ENCODE measurements around the gene ASPHD2.
A peak's percentile ranks its signal among the peaks of the same experiment; 100 is the strongest.

Gene ASPHD2, protein sequence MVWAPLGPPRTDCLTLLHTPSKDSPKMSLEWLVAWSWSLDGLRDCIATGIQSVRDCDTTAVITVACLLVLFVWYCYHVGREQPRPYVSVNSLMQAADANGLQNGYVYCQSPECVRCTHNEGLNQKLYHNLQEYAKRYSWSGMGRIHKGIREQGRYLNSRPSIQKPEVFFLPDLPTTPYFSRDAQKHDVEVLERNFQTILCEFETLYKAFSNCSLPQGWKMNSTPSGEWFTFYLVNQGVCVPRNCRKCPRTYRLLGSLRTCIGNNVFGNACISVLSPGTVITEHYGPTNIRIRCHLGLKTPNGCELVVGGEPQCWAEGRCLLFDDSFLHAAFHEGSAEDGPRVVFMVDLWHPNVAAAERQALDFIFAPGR

DNA sequence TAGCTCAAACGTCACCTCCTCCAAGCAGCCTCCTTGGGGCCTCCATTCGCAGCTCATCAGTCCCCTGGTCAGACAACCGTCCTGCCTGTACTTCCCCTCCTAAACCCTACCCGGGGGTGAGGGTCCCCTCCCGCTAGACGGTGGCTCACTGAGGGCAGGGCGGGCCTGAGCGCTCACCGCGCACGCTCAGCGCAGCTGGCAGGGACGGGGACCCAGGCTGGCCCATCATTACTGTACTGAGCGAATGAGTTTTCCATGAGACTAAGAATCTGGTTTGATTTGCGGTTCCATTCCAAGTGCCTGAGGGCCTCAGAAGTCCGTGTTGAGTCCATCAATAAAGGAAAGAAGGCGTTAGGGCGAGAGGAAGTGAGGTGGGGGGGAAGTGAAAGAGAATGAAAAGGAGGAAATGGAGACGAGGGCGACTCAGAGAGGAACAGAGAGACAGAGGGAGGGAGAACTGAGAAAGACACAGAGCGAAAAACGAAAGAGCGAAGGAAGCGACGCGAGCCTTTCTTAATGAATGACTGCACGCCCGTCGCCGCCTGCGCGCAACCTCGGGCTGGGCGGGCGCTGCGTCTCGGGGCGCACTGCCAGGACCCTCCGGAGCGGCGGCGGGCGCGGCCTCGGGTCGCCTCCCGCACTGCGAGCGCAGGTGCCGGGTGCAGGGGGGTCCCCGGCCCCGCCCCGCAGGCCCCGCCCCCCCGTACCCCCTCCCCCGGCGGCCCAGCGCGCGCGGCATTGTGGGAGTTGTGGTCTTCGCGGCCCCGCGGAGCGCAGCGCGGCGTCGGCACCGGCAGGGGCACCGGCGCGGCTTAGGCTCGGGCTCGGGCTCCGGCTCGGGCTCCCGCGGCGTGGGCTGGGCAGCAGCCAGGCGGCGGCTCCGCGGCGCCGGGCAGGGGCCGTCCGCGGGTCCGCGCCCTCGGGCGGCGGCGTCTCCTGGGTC lies at the start of gene ASPHD2:
TSS of gene ASPHD2 (plus strand) at position 746 of the 943 bp plus-strand sequence. CDS start 4,356 bp downstream, outside the sequence.
- peaks cover 45% of the 10 kb centered on the region for H3K4me1 ChIP-seq (ENCODE audit: insufficient read depth, low read length, severe bottlenecking)
- 0 out of 2 replicates have a peak, but pooled peaks cover 1% of the 10 kb centered on the region for H3K9me3 ChIP-seq (ENCODE audit: low read length)
- no peaks in the 10 kb centered on the region; the same call in 1 of the 2 replicates for H3F3A ChIP-seq (ENCODE audit: insufficient read depth, low read length)
- peak within 1 kb of the TSS; percentile 94 for H3K4me2 ChIP-seq (ENCODE audit: low read length)
- peak within 1 kb of the TSS; percentile 15; the same call in 1 of the 2 replicates for H2AFZ ChIP-seq (ENCODE audit: low read length)
- H4K20me1 ChIP-seq (ENCODE audit: insufficient read depth, low read length): no peaks in the 10 kb centered on the region
- H3K27ac ChIP-seq (ENCODE audit: low read depth, low read length, poor library complexity, severe bottlenecking): peak within 1 kb of the TSS; percentile 85
- H3K27me3 ChIP-seq (ENCODE audit: insufficient read depth, low read length): no peaks in the 10 kb centered on the region; the same call in 1 of the 2 replicates
- H3K36me3 ChIP-seq (ENCODE audit: insufficient read depth, low read length): peaks cover 3% of the 10 kb centered on the region; the same call in 1 of the 2 replicates
- no peak for TF ChIP-seq EZH2 (IDR thresholded peaks at IDR 0.05; ENCODE audit: borderline replicate concordance, low read length)
- TF ChIP-seq, protein P1, sequence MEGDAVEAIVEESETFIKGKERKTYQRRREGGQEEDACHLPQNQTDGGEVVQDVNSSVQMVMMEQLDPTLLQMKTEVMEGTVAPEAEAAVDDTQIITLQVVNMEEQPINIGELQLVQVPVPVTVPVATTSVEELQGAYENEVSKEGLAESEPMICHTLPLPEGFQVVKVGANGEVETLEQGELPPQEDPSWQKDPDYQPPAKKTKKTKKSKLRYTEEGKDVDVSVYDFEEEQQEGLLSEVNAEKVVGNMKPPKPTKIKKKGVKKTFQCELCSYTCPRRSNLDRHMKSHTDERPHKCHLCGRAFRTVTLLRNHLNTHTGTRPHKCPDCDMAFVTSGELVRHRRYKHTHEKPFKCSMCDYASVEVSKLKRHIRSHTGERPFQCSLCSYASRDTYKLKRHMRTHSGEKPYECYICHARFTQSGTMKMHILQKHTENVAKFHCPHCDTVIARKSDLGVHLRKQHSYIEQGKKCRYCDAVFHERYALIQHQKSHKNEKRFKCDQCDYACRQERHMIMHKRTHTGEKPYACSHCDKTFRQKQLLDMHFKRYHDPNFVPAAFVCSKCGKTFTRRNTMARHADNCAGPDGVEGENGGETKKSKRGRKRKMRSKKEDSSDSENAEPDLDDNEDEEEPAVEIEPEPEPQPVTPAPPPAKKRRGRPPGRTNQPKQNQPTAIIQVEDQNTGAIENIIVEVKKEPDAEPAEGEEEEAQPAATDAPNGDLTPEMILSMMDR (IDR thresholded peaks at IDR 0.05; ENCODE audit: low read length): no peak
- no peaks in the 10 kb centered on the region for H3K79me2 ChIP-seq (ENCODE audit: insufficient read depth, low read length)
- peak within 1 kb of the TSS; percentile 70 for H3K4me3 ChIP-seq (ENCODE audit: low read depth, low read length, poor library complexity, severe bottlenecking)
- H3K9me2 ChIP-seq (ENCODE audit: low read depth, low read length): no peaks in the 10 kb centered on the region
- H3K9ac ChIP-seq (ENCODE audit: low read length): peak within 1 kb of the TSS; percentile 73

DNA sequence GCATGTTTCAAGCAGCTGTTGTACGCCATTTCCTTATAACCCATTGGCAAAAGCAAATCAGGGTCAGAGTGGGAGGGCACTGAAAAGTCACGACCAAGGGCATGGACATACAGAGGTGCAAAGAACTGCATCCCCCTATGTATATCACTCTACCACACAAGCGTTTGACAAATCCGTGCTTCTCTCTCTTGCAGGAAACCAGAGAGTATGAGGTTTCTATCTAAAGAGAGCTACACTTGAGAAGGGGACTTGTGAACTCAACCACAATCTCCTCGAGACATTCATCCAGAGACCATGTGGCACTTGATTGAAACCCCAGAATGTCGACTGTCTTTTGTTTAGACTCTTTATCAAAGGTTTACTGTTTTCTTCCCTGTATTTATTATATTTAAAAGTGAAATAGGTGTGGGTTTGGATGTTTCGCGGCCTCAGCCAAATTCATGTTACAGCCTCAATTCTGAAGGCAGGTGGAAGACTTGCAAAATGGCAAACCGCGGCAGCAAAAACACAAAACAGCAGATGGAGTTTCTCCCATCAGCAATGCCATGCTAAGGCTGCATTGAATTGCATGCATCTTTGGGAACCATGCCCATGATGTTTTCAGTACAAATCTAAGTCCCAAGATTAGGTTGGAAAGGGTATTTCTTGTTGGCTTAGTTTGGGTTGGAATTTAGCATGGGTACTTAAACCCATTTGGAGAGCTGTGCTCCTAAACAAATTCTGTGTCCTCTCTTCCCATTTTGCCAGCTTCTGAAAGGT lies 48.8 kb upstream of the ASPHD2 start:
- Histone ChIP-seq H2AFZ (ENCODE audit: low read length) (no peak overlapping the region), H3K36me3 (ENCODE audit: insufficient read depth, low read length) (no peaks in the 10 kb centered on the region), H3K27me3 (ENCODE audit: insufficient read depth, low read length) (peaks cover 13% of the 10 kb centered on the region; the same call in 1 of the 2 replicates), H4K20me1 (ENCODE audit: insufficient read depth, low read length) (no peaks in the 10 kb centered on the region), H3K27ac (ENCODE audit: low read depth, low read length, poor library complexity, severe bottlenecking) (no peak overlapping the region), H3K4me2 (ENCODE audit: low read length) (no peak overlapping the region), H3F3A (ENCODE audit: insufficient read depth, low read length) (no peaks in the 10 kb centered on the region), H3K9me3 (ENCODE audit: low read length) (no peaks in the 10 kb centered on the region), H3K79me2 (ENCODE audit: insufficient read depth, low read length) (no peaks in the 10 kb centered on the region), H3K9me2 (ENCODE audit: low read depth, low read length) (no peaks in the 10 kb centered on the region), H3K9ac (ENCODE audit: low read length) (no peak overlapping the region), H3K4me3 (ENCODE audit: low read depth, low read length, poor library complexity, severe bottlenecking) (no peak overlapping the region), H3K4me1 (ENCODE audit: insufficient read depth, low read length, severe bottlenecking) (no peaks in the 10 kb centered on the region)
- TF ChIP-seq, protein P1 (IDR thresholded peaks at IDR 0.05; ENCODE audit: low read length): no peak
- no peak for TF ChIP-seq EZH2 (IDR thresholded peaks at IDR 0.05; ENCODE audit: borderline replicate concordance, low read length)

DNA sequence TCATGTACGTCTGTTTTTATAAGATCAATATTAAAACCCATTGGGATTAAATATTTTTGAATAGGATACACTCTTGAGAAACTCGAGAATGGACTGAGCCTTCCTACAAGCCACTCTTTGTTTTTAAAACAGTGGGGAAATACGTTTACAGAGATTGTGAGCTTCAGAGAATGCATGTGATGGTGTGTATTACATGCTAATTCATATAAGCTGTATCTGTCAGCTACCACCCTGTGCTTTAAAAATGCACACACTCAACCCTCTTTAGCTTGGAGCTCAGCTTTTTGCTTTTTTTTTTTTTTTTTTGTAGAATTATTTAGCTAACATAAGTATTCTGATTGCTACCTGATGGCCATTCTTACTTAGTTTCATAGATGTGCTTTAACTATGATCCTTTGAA lies 46.3 kb upstream of the ASPHD2 start:
- no peaks in the 10 kb centered on the region for H3K9me2 ChIP-seq (ENCODE audit: low read depth, low read length)
- no peak overlapping the region for H3K9ac ChIP-seq (ENCODE audit: low read length)
- no peak overlapping the region for H3K4me2 ChIP-seq (ENCODE audit: low read length)
- peaks cover 13% of the 10 kb centered on the region; the same call in 1 of the 2 replicates for H3K27me3 ChIP-seq (ENCODE audit: insufficient read depth, low read length)
- H3K4me1 ChIP-seq (ENCODE audit: insufficient read depth, low read length, severe bottlenecking): peaks cover 10% of the 10 kb centered on the region
- no peaks in the 10 kb centered on the region for H3K9me3 ChIP-seq (ENCODE audit: low read length)
- no peaks in the 10 kb centered on the region for H4K20me1 ChIP-seq (ENCODE audit: insufficient read depth, low read length)
- no peaks in the 10 kb centered on the region for H3F3A ChIP-seq (ENCODE audit: insufficient read depth, low read length)
- no peaks in the 10 kb centered on the region for H3K36me3 ChIP-seq (ENCODE audit: insufficient read depth, low read length)
- no peak overlapping the region for H2AFZ ChIP-seq (ENCODE audit: low read length)
- no peaks in the 10 kb centered on the region for H3K79me2 ChIP-seq (ENCODE audit: insufficient read depth, low read length)
- no peak overlapping the region for H3K27ac ChIP-seq (ENCODE audit: low read depth, low read length, poor library complexity, severe bottlenecking)
- TF ChIP-seq, protein P1 (IDR thresholded peaks at IDR 0.05; ENCODE audit: low read length): no peak
- TF ChIP-seq EZH2 (IDR thresholded peaks at IDR 0.05; ENCODE audit: borderline replicate concordance, low read length): no peak
- H3K4me3 ChIP-seq (ENCODE audit: low read depth, low read length, poor library complexity, severe bottlenecking): no peak overlapping the region

All from OCI-LY1 (cell line).